T-helper 22 cell (primary cell): ENCODE measurements around the gene NUDT11.
"Not testable (repeated sequence)": the region's sequence is repeated elsewhere in the genome, so short reads cannot be mapped to it uniquely, and the experiment has no call there.

Source experiments
- DNase-seq: peaks from one replicate; pipeline ENCODE4 v3.0.0-alpha.2; 2020; ENCODE audit warnings: low read depth

The NUDT11 gene

GRCh38 chrX:51496501-51497291 is at the start of gene NUDT11:
TSS of gene NUDT11 (minus strand) at chrX:51496592. CDS start at chrX:51496444, 148 bp downstream.
- peak; percentile 1 for DNase-seq

GRCh38 chrX:51520393-51520792 is 24.0 kb upstream of the NUDT11 start:
- no peak for DNase-seq

GRCh38 chrX:51519131-51519530 is 22.7 kb upstream of the NUDT11 start:
- DNase-seq: not testable (repeated sequence)

- DNase-seq: no peak
Observed at GRCh38 chrX:51507551-51507950, 11.2 kb upstream of the NUDT11 start.

GRCh38 chrX:51495701-51496488 is 497 bp downstream of the NUDT11 start:
- DNase-seq: not testable (repeated sequence)

- DNase-seq: no peak
Observed at GRCh38 chrX:51494409-51494808, 2.0 kb downstream of the NUDT11 start.

- no peak for DNase-seq
Observed at GRCh38 chrX:51487960-51488267, 8.5 kb downstream of the NUDT11 start.

GRCh38 chrX:51484616-51485015 is 11.8 kb downstream of the NUDT11 start:
- DNase-seq: no peak

- DNase-seq: not testable (repeated sequence)
Observed at GRCh38 chrX:51482411-51482810, 14.0 kb downstream of the NUDT11 start.

GRCh38 chrX:51476930-51477329 is 19.5 kb downstream of the NUDT11 start:
- DNase-seq: no peak

- DNase-seq: no peak
Observed at GRCh38 chrX:51463322-51463721, 33.1 kb downstream of the NUDT11 start.

- DNase-seq: no peak
Observed at GRCh38 chrX:51461053-51462044, 35.0 kb downstream of the NUDT11 start.

GRCh38 chrX:51459125-51459524 is 37.3 kb downstream of the NUDT11 start:
- no peak for DNase-seq

GRCh38 chrX:51456814-51457213 is 39.6 kb downstream of the NUDT11 start:
- no peak for DNase-seq

GRCh38 chrX:51456246-51456645 is 40.1 kb downstream of the NUDT11 start:
- DNase-seq: no peak

- DNase-seq: no peak
Observed at GRCh38 chrX:51440365-51440764, 56.0 kb downstream of the NUDT11 start.
